Subcutaneous adipose tissue (tissue), 4 donors: ENCODE results near the gene SPATS2. TPM values are rescaled to one million over a fixed set of nuclear protein-coding genes. Genes with fewer than 3 reads are reported as not detected.

ENCODE experiments used
- CTCF ChIP-seq: fragments of 450-650 bp; IDR thresholded peaks from one replicate; pipeline ENCODE4 v1.5.1; 2016; ENCODE audit warnings: low read depth, mild to moderate bottlenecking, control low read depth, antibody characterized with exemption, moderate library complexity
- total RNA-seq, 4 donors: library from RNA; depleted of rRNA; stranded (reverse); fragments of >200 nt; gene quantifications; one replicate each; pipeline ENCODE4 v1.1.0, GENCODE V29; 2016

The SPATS2 gene
- total RNA-seq, 4 donors from 2014 or later, result 10.1 to 19.5 (median 12.3) TPM

GRCh38 chr12:49446571-49446970, 79.3 kb downstream of the SPATS2 start:
- no peak for TF ChIP-seq CTCF

GRCh38 chr12:49448858-49449257, 81.6 kb downstream of the SPATS2 start:
- no peak for TF ChIP-seq CTCF

GRCh38 chr12:49451468-49452259, 84.4 kb downstream of the SPATS2 start:
- no peak for TF ChIP-seq CTCF

- TF ChIP-seq CTCF, result no peak
These were observed 88.2 kb downstream of the SPATS2 start for GRCh38 chr12:49455501-49455900.

GRCh38 chr12:49456131-49456679, 88.9 kb downstream of the SPATS2 start:
- TF ChIP-seq CTCF, result no peak

- TF ChIP-seq CTCF, result no peak
These were observed 91.6 kb downstream of the SPATS2 start for GRCh38 chr12:49458816-49459215.

- TF ChIP-seq CTCF, result no peak
These were observed 94.0 kb downstream of the SPATS2 start for GRCh38 chr12:49461221-49461620.
